Measurements from ENCODE around the gene NUP210. TPM values are rescaled to one million over a fixed set of nuclear protein-coding genes. Genes with fewer than 3 reads are reported as not detected.

The NUP210 gene
- polyA plus RNA-seq, 1 of the 3 experiments (the other 2 are of a cell fraction): 1.8 TPM

DNA sequence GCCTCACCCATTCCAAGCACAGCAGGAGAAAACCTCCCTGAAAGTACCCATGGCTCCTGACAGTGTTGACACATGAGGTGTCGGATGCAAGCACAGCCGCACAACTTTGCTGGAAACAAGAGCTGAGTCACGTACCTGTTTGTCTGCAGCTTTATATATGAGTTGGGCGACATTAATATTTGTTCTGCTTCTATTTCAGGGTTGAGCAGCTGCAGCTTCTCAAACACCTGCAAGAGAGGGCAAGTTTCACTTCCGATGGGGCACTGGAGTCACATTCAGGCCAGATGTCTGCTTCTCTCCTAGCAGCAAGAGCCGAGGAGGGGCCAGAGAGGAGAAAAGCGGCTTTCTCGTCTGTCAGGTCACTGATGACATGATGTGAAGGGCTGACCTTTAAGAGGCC lies 88.0 kb downstream of the NUP210 start:
- Histone ChIP-seq H3F3A (replicated peaks; ENCODE audit: insufficient read depth) (no peaks in the 10 kb centered on the region), H3K36me3 (replicated peaks in 1 of 2; ENCODE audit: control insufficient read depth in 1 of 2, insufficient read depth in 2 of 2, low read length in 1 of 2) (no peaks in the 10 kb centered on the region), H3K27me3 (ENCODE audit: insufficient read depth) (0 out of 2 replicates have a peak, but pooled peaks cover 6% of the 10 kb centered on the region), H3K4me2 (no peak overlapping the region), H4K20me1 (ENCODE audit: insufficient read depth) (no peaks in the 10 kb centered on the region), H2AFZ (ENCODE audit: low read depth) (no peak overlapping the region), H3K79me2 (ENCODE audit: insufficient read depth) (no peaks in the 10 kb centered on the region), H3K27ac (ENCODE audit: low read depth in 2 of 2, low read length in 1 of 2) (no peak overlapping the region), H3K9me3 (no peaks in the 10 kb centered on the region), H3K4me3 (ENCODE audit: low read depth in 2 of 2, low read length in 1 of 2) (no peak overlapping the region), H3K9ac (no peak overlapping the region), H3K4me1 (ENCODE audit: control insufficient read depth in 1 of 2, insufficient read depth in 2 of 2, low read depth in 1 of 2, low read length in 1 of 2) (no peaks in the 10 kb centered on the region), H3K9me2 (no peaks in the 10 kb centered on the region)
- 88% methylated on average over 8 of the region's 8 CpGs for WGBS (ENCODE audit: low lambda C conversion rate)
- no peak for TF ChIP-seq CHD2 (IDR thresholded peaks at IDR 0.05; ENCODE audit: low read length, partially characterized antibody)
- no peak for TF ChIP-seq TAF1 (IDR thresholded peaks at IDR 0.05; ENCODE audit: borderline replicate concordance, low read depth, low read length)
- TF ChIP-seq SIN3A (IDR thresholded peaks at IDR 0.05; ENCODE audit: borderline replicate concordance, low read depth, low read length): no peak
- TF ChIP-seq RFX5 (IDR thresholded peaks at IDR 0.05; ENCODE audit: low read length): no peak
- TF ChIP-seq JUND (IDR thresholded peaks at IDR 0.05): no peak
- no peak for TF ChIP-seq FOXJ3 (CRISPR knock-in tag; IDR thresholded peaks at IDR 0.05)
- TF ChIP-seq TEAD4 (IDR thresholded peaks at IDR 0.05; ENCODE audit: borderline replicate concordance, insufficient read depth): no peak
- TF ChIP-seq RXRA (IDR thresholded peaks at IDR 0.05; ENCODE audit: borderline replicate concordance, low read depth): no peak
- TF ChIP-seq RCOR1 (IDR thresholded peaks at IDR 0.05; ENCODE audit: low read length): no peak
- no peak for TF ChIP-seq FOXM1 (IDR thresholded peaks at IDR 0.05; ENCODE audit: low read depth)
- TF ChIP-seq, protein P1, sequence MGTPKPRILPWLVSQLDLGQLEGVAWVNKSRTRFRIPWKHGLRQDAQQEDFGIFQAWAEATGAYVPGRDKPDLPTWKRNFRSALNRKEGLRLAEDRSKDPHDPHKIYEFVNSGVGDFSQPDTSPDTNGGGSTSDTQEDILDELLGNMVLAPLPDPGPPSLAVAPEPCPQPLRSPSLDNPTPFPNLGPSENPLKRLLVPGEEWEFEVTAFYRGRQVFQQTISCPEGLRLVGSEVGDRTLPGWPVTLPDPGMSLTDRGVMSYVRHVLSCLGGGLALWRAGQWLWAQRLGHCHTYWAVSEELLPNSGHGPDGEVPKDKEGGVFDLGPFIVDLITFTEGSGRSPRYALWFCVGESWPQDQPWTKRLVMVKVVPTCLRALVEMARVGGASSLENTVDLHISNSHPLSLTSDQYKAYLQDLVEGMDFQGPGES (IDR thresholded peaks at IDR 0.05; ENCODE audit: low read depth, low read length): no peak
- no peak for TF ChIP-seq MXI1 (IDR thresholded peaks at IDR 0.05; ENCODE audit: low read depth, low read length)
- TF ChIP-seq EP300 (IDR thresholded peaks at IDR 0.05; ENCODE audit: borderline replicate concordance in 1 of 2, low read depth in 1 of 2, low read length in 1 of 2): no peak
- no peak for TF ChIP-seq POLR2AphosphoS5 (IDR thresholded peaks at IDR 0.05; ENCODE audit: low read depth, low read length)
- TF ChIP-seq, protein P2, sequence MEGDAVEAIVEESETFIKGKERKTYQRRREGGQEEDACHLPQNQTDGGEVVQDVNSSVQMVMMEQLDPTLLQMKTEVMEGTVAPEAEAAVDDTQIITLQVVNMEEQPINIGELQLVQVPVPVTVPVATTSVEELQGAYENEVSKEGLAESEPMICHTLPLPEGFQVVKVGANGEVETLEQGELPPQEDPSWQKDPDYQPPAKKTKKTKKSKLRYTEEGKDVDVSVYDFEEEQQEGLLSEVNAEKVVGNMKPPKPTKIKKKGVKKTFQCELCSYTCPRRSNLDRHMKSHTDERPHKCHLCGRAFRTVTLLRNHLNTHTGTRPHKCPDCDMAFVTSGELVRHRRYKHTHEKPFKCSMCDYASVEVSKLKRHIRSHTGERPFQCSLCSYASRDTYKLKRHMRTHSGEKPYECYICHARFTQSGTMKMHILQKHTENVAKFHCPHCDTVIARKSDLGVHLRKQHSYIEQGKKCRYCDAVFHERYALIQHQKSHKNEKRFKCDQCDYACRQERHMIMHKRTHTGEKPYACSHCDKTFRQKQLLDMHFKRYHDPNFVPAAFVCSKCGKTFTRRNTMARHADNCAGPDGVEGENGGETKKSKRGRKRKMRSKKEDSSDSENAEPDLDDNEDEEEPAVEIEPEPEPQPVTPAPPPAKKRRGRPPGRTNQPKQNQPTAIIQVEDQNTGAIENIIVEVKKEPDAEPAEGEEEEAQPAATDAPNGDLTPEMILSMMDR (IDR thresholded peaks at IDR 0.05): no peak
- no peak for TF ChIP-seq ELF1 (IDR thresholded peaks at IDR 0.05)
- no peak for TF ChIP-seq NFIC (IDR thresholded peaks at IDR 0.05; ENCODE audit: borderline replicate concordance)
- TF ChIP-seq, protein P3, sequence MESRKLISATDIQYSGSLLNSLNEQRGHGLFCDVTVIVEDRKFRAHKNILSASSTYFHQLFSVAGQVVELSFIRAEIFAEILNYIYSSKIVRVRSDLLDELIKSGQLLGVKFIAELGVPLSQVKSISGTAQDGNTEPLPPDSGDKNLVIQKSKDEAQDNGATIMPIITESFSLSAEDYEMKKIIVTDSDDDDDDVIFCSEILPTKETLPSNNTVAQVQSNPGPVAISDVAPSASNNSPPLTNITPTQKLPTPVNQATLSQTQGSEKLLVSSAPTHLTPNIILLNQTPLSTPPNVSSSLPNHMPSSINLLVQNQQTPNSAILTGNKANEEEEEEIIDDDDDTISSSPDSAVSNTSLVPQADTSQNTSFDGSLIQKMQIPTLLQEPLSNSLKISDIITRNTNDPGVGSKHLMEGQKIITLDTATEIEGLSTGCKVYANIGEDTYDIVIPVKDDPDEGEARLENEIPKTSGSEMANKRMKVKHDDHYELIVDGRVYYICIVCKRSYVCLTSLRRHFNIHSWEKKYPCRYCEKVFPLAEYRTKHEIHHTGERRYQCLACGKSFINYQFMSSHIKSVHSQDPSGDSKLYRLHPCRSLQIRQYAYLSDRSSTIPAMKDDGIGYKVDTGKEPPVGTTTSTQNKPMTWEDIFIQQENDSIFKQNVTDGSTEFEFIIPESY (IDR thresholded peaks at IDR 0.05; ENCODE audit: borderline replicate concordance, low read depth): no peak
- TF ChIP-seq NRF1 (IDR thresholded peaks at IDR 0.05; ENCODE audit: low read depth, low read length): no peak
- CTCF ChIA-PET: interaction anchor here (1.4 to 2.1 kb wide), 4 partner anchors 13 to 239 kb away, joined by 3 to 8 read pairs (median 4); no protein-coding TSS in a partner anchor
- POLR2A ChIA-PET: no interaction called here
- DNase-seq: no peak

Measured in SK-N-SH (cell line).